GM23338 (cell line): ENCODE measurements around the gene STRN. TPM values are rescaled to one million over a fixed set of nuclear protein-coding genes. Genes with fewer than 3 reads are reported as not detected.

ENCODE experiments used
- ATAC-seq: fragments of 200-7000 bp; cut with Tn5 transposase; 3 replicates; pipeline ENCODE4 v1.9.1; 2020
- DNase-seq: peaks from one replicate; pipeline ENCODE4 v3.0.0-alpha.2; 2015; ENCODE audit warnings: low spot score
- H2AFZ ChIP-seq: fragments of 200-600 bp; sonication (generic); 2 replicates; pipeline ENCODE4 v1.8.0; 2016; ENCODE audit warnings: antibody characterized with exemption, mild to moderate bottlenecking, moderate library complexity
- H3F3A ChIP-seq: fragments of 200-600 bp; sonication (generic); replicated peaks from 2 replicates; pipeline ENCODE4 v1.8.0; 2017; ENCODE audit warnings: antibody characterized with exemption, mixed run types, low read depth
- H3K27ac ChIP-seq: fragments of 200-600 bp; sonication (generic); 2 replicates; pipeline ENCODE4 v1.6.1; 2016; ENCODE audit warnings: low read depth
- H3K27me3 ChIP-seq: fragments of 200-600 bp; sonication (generic); 2 replicates; pipeline ENCODE4 v1.8.0; 2016; ENCODE audit warnings: mild to moderate bottlenecking, mixed run types, moderate library complexity; ENCODE audit not compliant: insufficient read depth
- H3K36me3 ChIP-seq: fragments of 200-600 bp; sonication (generic); 2 replicates; pipeline ENCODE4 v1.8.0; 2016; ENCODE audit warnings: mild to moderate bottlenecking; ENCODE audit not compliant: insufficient read depth
- H3K4me1 ChIP-seq: fragments of 200-600 bp; sonication (generic); 2 replicates; pipeline ENCODE4 v1.8.0; 2016; ENCODE audit warnings: mild to moderate bottlenecking, moderate library complexity; ENCODE audit not compliant: insufficient read depth
- H3K4me2 ChIP-seq: fragments of 200-600 bp; sonication (generic); 2 replicates; pipeline ENCODE4 v1.7.1; 2017; ENCODE audit warnings: mixed run types
- H3K4me3 ChIP-seq: fragments of 200-600 bp; sonication (generic); 2 replicates; pipeline ENCODE4 v1.6.1; 2016; ENCODE audit warnings: mixed run types
- H3K79me2 ChIP-seq: fragments of 200-600 bp; sonication (generic); replicated peaks from 2 replicates; pipeline ENCODE4 v1.8.0; 2017; ENCODE audit warnings: mild to moderate bottlenecking; ENCODE audit not compliant: insufficient read depth
- H3K9me2 ChIP-seq: fragments of 200-600 bp; sonication (generic); 2 replicates; pipeline ENCODE4 v1.8.0; 2017; ENCODE audit not compliant: insufficient read depth
- H4K20me1 ChIP-seq: fragments of 200-600 bp; sonication (generic); replicated peaks from 2 replicates; pipeline ENCODE4 v1.8.0; 2017; ENCODE audit warnings: mild to moderate bottlenecking; ENCODE audit not compliant: insufficient read depth
- H3K27ac Mint-ChIP-seq: 2 replicates; pipeline ENCODE4 v1.8.0; 2020; ENCODE audit warnings: inconsistent platforms, mild to moderate bottlenecking, moderate library complexity, mixed read lengths
- H3K27me3 Mint-ChIP-seq: 3 replicates; pipeline ENCODE4 v1.8.0; 2022; ENCODE audit warnings: low read depth, mild to moderate bottlenecking, moderate library complexity, mixed read lengths, inconsistent platforms; ENCODE audit not compliant: insufficient read depth, poor library complexity
- H3K36me3 Mint-ChIP-seq: 3 replicates; pipeline ENCODE4 v1.8.0; 2021; ENCODE audit warnings: low read depth, mild to moderate bottlenecking, inconsistent platforms, moderate library complexity, mixed read lengths
- H3K4me1 Mint-ChIP-seq: 3 replicates; pipeline ENCODE4 v1.8.0; 2020; ENCODE audit warnings: mild to moderate bottlenecking, inconsistent platforms, mixed read lengths
- H3K4me3 Mint-ChIP-seq: 3 replicates; pipeline ENCODE4 v1.8.0; 2021; ENCODE audit warnings: moderate library complexity, mild to moderate bottlenecking, inconsistent platforms, mixed read lengths
- H3K9me3 Mint-ChIP-seq: 3 replicates; pipeline ENCODE4 v1.8.0; 2020; ENCODE audit warnings: moderate library complexity, mild to moderate bottlenecking, inconsistent platforms, mixed read lengths
- CREB1 ChIP-seq: fragments of 250-450 bp; sonication (Bioruptor Pico); IDR thresholded peaks from 2 replicates; pipeline ENCODE4 v1.5.0; 2020; ENCODE audit warnings: low read depth, mild to moderate bottlenecking, moderate library complexity
- JUNB ChIP-seq: IDR thresholded peaks from one replicate; pipeline ENCODE4 v1.6.1; 2016; ENCODE audit warnings: antibody characterized with exemption; ENCODE audit not compliant: unreplicated experiment
- NANOG ChIP-seq: IDR thresholded peaks from 2 replicates; pipeline ENCODE4 v1.6.1; 2016; ENCODE audit warnings: antibody characterized with exemption, borderline replicate concordance
- POLR2AphosphoS5 ChIP-seq: IDR thresholded peaks from 2 replicates; pipeline ENCODE4 v1.6.1; 2016; ENCODE audit warnings: antibody characterized with exemption, low read depth
- STAT1 ChIP-seq: IDR thresholded peaks from one replicate; pipeline ENCODE4 v1.6.1; 2016; ENCODE audit warnings: antibody characterized with exemption; ENCODE audit not compliant: unreplicated experiment
- ZNF114 ChIP-seq: fragments of 250-450 bp; sonication (Bioruptor Pico); IDR thresholded peaks from 2 replicates; pipeline ENCODE4 v1.5.0; 2020; ENCODE audit warnings: mild to moderate bottlenecking, moderate library complexity
- ZNF331 ChIP-seq: fragments of 250-450 bp; sonication (Bioruptor Pico); IDR thresholded peaks from 2 replicates; pipeline ENCODE4 v1.5.0; 2020; ENCODE audit warnings: low read depth, mild to moderate bottlenecking, moderate library complexity
- polyA plus RNA-seq: library from polyadenylated mRNA; unstranded; fragments of >200 nt; fragmentation: Nextera tagmentation; extraction: Ambion mirVana; gene quantifications from 2 replicates; pipeline ENCODE4 v1.2.1, GENCODE V29; 2016
- total RNA-seq: library from RNA; depleted of rRNA; stranded (reverse); fragments of >200 nt; shearing (Covaris generic); gene quantifications from 2 replicates; pipeline ENCODE4 v1.2.3, GENCODE V29; 2014
- TF ChIP-seq, protein P1 (sequence below): IDR thresholded peaks from one replicate; pipeline ENCODE4 v1.6.1; 2018; ENCODE audit warnings: antibody characterized with exemption; ENCODE audit not compliant: unreplicated experiment
- TF ChIP-seq, protein P2 (sequence below), 2 experiments: fragments of 200-600 bp in 1 of 2; sonication (generic) in 1 of 2; conservative IDR thresholded peaks; 2 replicates each; pipeline versions ENCODE4 v1.5.1 to v1.6.1; 2016 to 2017; ENCODE audit warnings: antibody characterized with exemption in 2 of 2, low read depth in 2 of 2, mild to moderate bottlenecking in 2 of 2, moderate library complexity in 1 of 2

The STRN gene
- total and polyA plus RNA-seq, 2 experiments from 2014 or later = 16.1 to 34.5 TPM

DNA sequence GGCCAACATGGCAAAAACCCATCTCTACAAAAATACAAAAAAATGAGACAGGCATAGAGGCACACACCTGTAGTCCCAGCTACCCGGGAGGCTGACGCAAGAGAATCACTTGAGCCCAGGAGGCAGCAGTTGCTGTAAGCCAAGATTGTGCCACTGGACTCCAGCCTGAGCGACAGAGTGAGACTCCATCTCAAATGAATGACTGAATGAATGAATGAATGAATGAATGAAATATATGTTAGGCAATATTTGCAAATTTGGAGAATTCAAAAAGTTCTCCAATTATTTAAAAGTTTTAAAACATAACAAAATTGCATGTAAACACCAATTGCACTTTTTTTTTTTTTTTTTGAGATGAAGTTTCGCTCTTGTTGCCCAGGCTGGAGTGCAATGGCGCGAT is 61.7 kb downstream of the STRN start (continued):
- TF ChIP-seq, protein P1, sequence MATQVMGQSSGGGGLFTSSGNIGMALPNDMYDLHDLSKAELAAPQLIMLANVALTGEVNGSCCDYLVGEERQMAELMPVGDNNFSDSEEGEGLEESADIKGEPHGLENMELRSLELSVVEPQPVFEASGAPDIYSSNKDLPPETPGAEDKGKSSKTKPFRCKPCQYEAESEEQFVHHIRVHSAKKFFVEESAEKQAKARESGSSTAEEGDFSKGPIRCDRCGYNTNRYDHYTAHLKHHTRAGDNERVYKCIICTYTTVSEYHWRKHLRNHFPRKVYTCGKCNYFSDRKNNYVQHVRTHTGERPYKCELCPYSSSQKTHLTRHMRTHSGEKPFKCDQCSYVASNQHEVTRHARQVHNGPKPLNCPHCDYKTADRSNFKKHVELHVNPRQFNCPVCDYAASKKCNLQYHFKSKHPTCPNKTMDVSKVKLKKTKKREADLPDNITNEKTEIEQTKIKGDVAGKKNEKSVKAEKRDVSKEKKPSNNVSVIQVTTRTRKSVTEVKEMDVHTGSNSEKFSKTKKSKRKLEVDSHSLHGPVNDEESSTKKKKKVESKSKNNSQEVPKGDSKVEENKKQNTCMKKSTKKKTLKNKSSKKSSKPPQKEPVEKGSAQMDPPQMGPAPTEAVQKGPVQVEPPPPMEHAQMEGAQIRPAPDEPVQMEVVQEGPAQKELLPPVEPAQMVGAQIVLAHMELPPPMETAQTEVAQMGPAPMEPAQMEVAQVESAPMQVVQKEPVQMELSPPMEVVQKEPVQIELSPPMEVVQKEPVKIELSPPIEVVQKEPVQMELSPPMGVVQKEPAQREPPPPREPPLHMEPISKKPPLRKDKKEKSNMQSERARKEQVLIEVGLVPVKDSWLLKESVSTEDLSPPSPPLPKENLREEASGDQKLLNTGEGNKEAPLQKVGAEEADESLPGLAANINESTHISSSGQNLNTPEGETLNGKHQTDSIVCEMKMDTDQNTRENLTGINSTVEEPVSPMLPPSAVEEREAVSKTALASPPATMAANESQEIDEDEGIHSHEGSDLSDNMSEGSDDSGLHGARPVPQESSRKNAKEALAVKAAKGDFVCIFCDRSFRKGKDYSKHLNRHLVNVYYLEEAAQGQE = no peak
- no peak for TF ChIP-seq ZNF114 (CRISPR knock-in tag)
- TF ChIP-seq STAT1 = no peak
- TF ChIP-seq ZNF331 = no peak
- no peak for TF ChIP-seq CREB1 (CRISPR knock-in tag)
- TF ChIP-seq JUNB = no peak
- no peak for TF ChIP-seq NANOG

DNA sequence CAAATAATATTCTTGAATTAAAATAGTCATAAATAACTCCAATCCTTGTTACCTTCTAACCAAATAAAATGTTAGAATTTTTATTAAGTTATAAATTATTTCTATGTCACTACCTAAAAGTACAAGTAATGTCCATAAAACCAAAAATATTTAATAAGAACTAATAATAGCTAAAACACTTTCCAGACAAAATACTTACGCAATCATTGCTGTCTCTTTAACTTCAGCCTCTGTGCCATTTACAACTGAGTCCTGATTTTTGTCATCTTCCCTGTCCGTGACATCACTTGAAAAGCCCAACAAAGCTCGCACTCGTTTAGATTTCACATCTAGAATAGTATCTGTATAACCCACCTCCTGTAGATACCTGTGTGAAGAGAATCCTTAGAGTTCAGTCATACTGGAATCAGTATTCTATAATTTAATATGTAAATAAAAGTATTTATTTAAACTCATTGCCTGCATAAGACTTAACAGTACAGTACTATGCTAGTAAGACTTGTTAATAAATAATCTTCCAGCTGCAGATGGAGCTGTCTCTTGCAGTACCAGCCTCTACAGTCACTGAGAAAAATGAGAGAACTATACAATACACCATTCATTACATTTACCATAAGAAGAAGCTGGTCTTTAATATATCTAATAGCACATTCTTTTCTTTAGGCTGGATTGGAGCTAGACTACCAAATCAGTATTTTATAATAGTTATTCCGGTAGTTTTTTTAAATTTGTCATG is 63.8 kb downstream of the STRN start:
- Mint-ChIP-seq H3K9me3 (no peaks in the 10 kb centered on the region), H3K4me3 (no peak overlapping the region), H3K36me3 (peaks cover 12% of the 10 kb centered on the region; the same call in 2 of the 3 replicates), H3K27me3 (no peaks in the 10 kb centered on the region), H3K27ac (no peak overlapping the region), H3K4me1 (no peaks in the 10 kb centered on the region)
- no peak for DNase-seq
- Histone ChIP-seq H3K9me2 (no peaks in the 10 kb centered on the region), H3K4me3 (no peak overlapping the region), H3K79me2 (no peaks in the 10 kb centered on the region), H4K20me1 (no peaks in the 10 kb centered on the region), H3K4me2 (no peak overlapping the region), H3K27me3 (no peaks in the 10 kb centered on the region), H3K36me3 (no peaks in the 10 kb centered on the region; the same call in 1 of the 2 replicates), H3K27ac (no peak overlapping the region), H2AFZ (no peak overlapping the region), H3K4me1 (peaks cover 2% of the 10 kb centered on the region; the same call in 1 of the 2 replicates), H3F3A (no peaks in the 10 kb centered on the region)
- no peak for ATAC-seq
- no peak for TF ChIP-seq POLR2AphosphoS5
- TF ChIP-seq, protein P2, sequence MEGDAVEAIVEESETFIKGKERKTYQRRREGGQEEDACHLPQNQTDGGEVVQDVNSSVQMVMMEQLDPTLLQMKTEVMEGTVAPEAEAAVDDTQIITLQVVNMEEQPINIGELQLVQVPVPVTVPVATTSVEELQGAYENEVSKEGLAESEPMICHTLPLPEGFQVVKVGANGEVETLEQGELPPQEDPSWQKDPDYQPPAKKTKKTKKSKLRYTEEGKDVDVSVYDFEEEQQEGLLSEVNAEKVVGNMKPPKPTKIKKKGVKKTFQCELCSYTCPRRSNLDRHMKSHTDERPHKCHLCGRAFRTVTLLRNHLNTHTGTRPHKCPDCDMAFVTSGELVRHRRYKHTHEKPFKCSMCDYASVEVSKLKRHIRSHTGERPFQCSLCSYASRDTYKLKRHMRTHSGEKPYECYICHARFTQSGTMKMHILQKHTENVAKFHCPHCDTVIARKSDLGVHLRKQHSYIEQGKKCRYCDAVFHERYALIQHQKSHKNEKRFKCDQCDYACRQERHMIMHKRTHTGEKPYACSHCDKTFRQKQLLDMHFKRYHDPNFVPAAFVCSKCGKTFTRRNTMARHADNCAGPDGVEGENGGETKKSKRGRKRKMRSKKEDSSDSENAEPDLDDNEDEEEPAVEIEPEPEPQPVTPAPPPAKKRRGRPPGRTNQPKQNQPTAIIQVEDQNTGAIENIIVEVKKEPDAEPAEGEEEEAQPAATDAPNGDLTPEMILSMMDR (conservative IDR thresholded peaks at IDR 0.05; ENCODE audit: low read depth in 2 of 2) = no peak
- no peak for TF ChIP-seq JUNB
